Putamen (tissue), 1 donor: ENCODE measurements around the gene DCAF11.

Source experiments
- DNase-seq: peaks from one replicate; pipeline ENCODE4 v3.0.0-alpha.2; 2016; ENCODE audit warnings: low spot score

The DCAF11 gene

GRCh38 chr14:24160850-24161804 lies 46.5 kb downstream of the DCAF11 start, which contains the start of gene IRF9:
IRF9 (plus strand) TSS chr14:24161265; CDS start chr14:24162145, 880 bp downstream.
- DNase-seq: peak; percentile 95

GRCh38 chr14:24162093-24162492 lies 47.5 kb downstream of the DCAF11 start:
- DNase-seq: no peak

GRCh38 chr14:24164518-24164991 lies 50.0 kb downstream of the DCAF11 start:
- DNase-seq: no peak

GRCh38 chr14:24165785-24166184 lies 51.2 kb downstream of the DCAF11 start:
- no peak for DNase-seq

GRCh38 chr14:24167469-24168114 lies 53.0 kb downstream of the DCAF11 start:
- no peak for DNase-seq

- peak; percentile 94 for DNase-seq
These were observed 57.1 kb downstream of the DCAF11 start, which contains the start of gene REC8 for GRCh38 chr14:24171422-24172260. REC8 (plus strand) TSS chr14:24172080; CDS start chr14:24172553, 473 bp downstream.

GRCh38 chr14:24172261-24172860 lies 57.8 kb downstream of the DCAF11 start:
- DNase-seq: no peak

GRCh38 chr14:24172871-24173281 lies 58.3 kb downstream of the DCAF11 start:
- no peak for DNase-seq
